Type B pancreatic cell (in vitro differentiated cells): ENCODE results near the gene GUSB. TPM values are rescaled to one million over a fixed set of nuclear protein-coding genes. Genes with fewer than 3 reads are reported as not detected.

Experiments
- DNase-seq: peaks from one replicate; pipeline ENCODE4 v3.0.0; 2021; ENCODE audit warnings: mixed read lengths; ENCODE audit not compliant: unreplicated experiment; ENCODE audit errors: extremely low spot score
- H3K27ac Mint-ChIP-seq: 2 replicates; pipeline ENCODE4 v1.8.0; 2021; ENCODE audit warnings: mild to moderate bottlenecking, mixed read lengths
- H3K27me3 Mint-ChIP-seq: 2 replicates; pipeline ENCODE4 v1.8.0; 2021; ENCODE audit warnings: mixed read lengths
- H3K36me3 Mint-ChIP-seq: 2 replicates; pipeline ENCODE4 v1.8.0; 2021; ENCODE audit warnings: mixed read lengths
- H3K4me1 Mint-ChIP-seq: one replicate; pipeline ENCODE4 v1.8.0; 2021; ENCODE audit warnings: mixed read lengths; ENCODE audit not compliant: unreplicated experiment
- H3K4me3 Mint-ChIP-seq: 2 replicates; pipeline ENCODE4 v1.8.0; 2021; ENCODE audit warnings: mild to moderate bottlenecking, mixed read lengths
- H3K9me3 Mint-ChIP-seq: 2 replicates; pipeline ENCODE4 v1.8.0; 2021; ENCODE audit warnings: mixed read lengths
- CTCF ChIP-seq: fragments of 200-600 bp; sonication (generic); conservative IDR thresholded peaks from 2 replicates; pipeline ENCODE4 v1.5.0; 2021; ENCODE audit warnings: antibody characterized with exemption, mild to moderate bottlenecking
- total RNA-seq: library from RNA; stranded (reverse); gene quantifications from 2 replicates; pipeline ENCODE4 v1.2.1, GENCODE V29; 2021; ENCODE audit warnings: low replicate concordance

GUSB gene
- total RNA-seq, 1 donor from 2014 or later, result 53.8 TPM

GRCh38 chr7:65980478-65981250, 1.3 kb downstream of the GUSB start:
- H3K9me3 Mint-ChIP-seq, result no peaks in the 10 kb centered on the region
- DNase-seq, result no peak
- H3K36me3 Mint-ChIP-seq, result no peaks in the 10 kb centered on the region
- no peaks in the 10 kb centered on the region for H3K27me3 Mint-ChIP-seq
- no peaks in the 10 kb centered on the region for H3K4me1 Mint-ChIP-seq
- H3K4me3 Mint-ChIP-seq, result peak overlapping the region; percentile 78
- no peak overlapping the region for H3K27ac Mint-ChIP-seq
- TF ChIP-seq CTCF, result no peak

GRCh38 chr7:65979583-65980477, 2.2 kb downstream of the GUSB start:
- Mint-ChIP-seq H3K4me1 (no peaks in the 10 kb centered on the region), H3K27ac (no peak overlapping the region), H3K9me3 (no peaks in the 10 kb centered on the region), H3K36me3 (no peaks in the 10 kb centered on the region), H3K4me3 (peak overlapping the region; percentile 78), H3K27me3 (no peaks in the 10 kb centered on the region)
- no peak for TF ChIP-seq CTCF
- DNase-seq, result no peak

- no peak overlapping the region for H3K27ac Mint-ChIP-seq
- no peaks in the 10 kb centered on the region for H3K4me1 Mint-ChIP-seq
- H3K27me3 Mint-ChIP-seq, result no peaks in the 10 kb centered on the region
- peak overlapping the region; percentile 39 for H3K4me3 Mint-ChIP-seq
- DNase-seq, result no peak
- H3K36me3 Mint-ChIP-seq, result no peaks in the 10 kb centered on the region
- no peaks in the 10 kb centered on the region for H3K9me3 Mint-ChIP-seq
- TF ChIP-seq CTCF, result no peak
Observed at GRCh38 chr7:65978891-65979582, 3.0 kb downstream of the GUSB start.

GRCh38 chr7:65976659-65977196, 5.3 kb downstream of the GUSB start:
- Mint-ChIP-seq H3K9me3 (no peaks in the 10 kb centered on the region), H3K4me3 (no peak overlapping the region), H3K36me3 (peaks cover 6% of the 10 kb centered on the region), H3K27me3 (no peaks in the 10 kb centered on the region), H3K4me1 (no peaks in the 10 kb centered on the region), H3K27ac (no peak overlapping the region)
- no peak for DNase-seq
- TF ChIP-seq CTCF, result no peak

- DNase-seq, result no peak
- no peaks in the 10 kb centered on the region for H3K9me3 Mint-ChIP-seq
- TF ChIP-seq CTCF, result no peak
- peaks cover 9% of the 10 kb centered on the region for H3K36me3 Mint-ChIP-seq
- no peak overlapping the region for H3K4me3 Mint-ChIP-seq
- no peaks in the 10 kb centered on the region for H3K4me1 Mint-ChIP-seq
- H3K27ac Mint-ChIP-seq, result no peak overlapping the region
- no peaks in the 10 kb centered on the region for H3K27me3 Mint-ChIP-seq
Observed at GRCh38 chr7:65975814-65976445, 6.1 kb downstream of the GUSB start.
